ENCODE measurements around the gene NOL6.
A peak's percentile ranks its signal among the peaks of the same experiment; 100 is the strongest.

Gene NOL6

GRCh38 chr9:33450621-33451146 lies 23.0 kb downstream of the NOL6 start:
- no peak for DNase-seq (ENCODE audit: low spot score)

GRCh38 chr9:33449715-33450114 lies 24.0 kb downstream of the NOL6 start:
- no peak for DNase-seq (ENCODE audit: low spot score)

GRCh38 chr9:33447799-33448553 lies 25.7 kb downstream of the NOL6 start:
- DNase-seq (ENCODE audit: low spot score), result no peak

- DNase-seq (ENCODE audit: low spot score), result peak; percentile 84
Observed at GRCh38 chr9:33446946-33447798, 26.6 kb downstream of the NOL6 start, which contains the start of gene AQP3. Gene AQP3 (minus strand): TSS chr9:33447593. CDS start chr9:33447530, 63 bp downstream.

- no peak for DNase-seq (ENCODE audit: low spot score)
Observed at GRCh38 chr9:33446240-33446945, 27.3 kb downstream of the NOL6 start.

GRCh38 chr9:33445389-33446239 lies 28.1 kb downstream of the NOL6 start:
- DNase-seq (ENCODE audit: low spot score), result no peak

GRCh38 chr9:33443464-33444154 lies 30.1 kb downstream of the NOL6 start:
- DNase-seq (ENCODE audit: low spot score), result no peak

- no peak for DNase-seq (ENCODE audit: low spot score)
Observed at GRCh38 chr9:33443047-33443446, 30.7 kb downstream of the NOL6 start.

- DNase-seq (ENCODE audit: low spot score), result no peak
Observed at GRCh38 chr9:33442125-33442524, 31.6 kb downstream of the NOL6 start.

GRCh38 chr9:33440609-33441008 lies 33.1 kb downstream of the NOL6 start:
- DNase-seq (ENCODE audit: low spot score), result no peak

- no peak for DNase-seq (ENCODE audit: low spot score)
Observed at GRCh38 chr9:33440204-33440603, 33.5 kb downstream of the NOL6 start.

GRCh38 chr9:33439731-33440130 lies 34.0 kb downstream of the NOL6 start:
- DNase-seq (ENCODE audit: low spot score), result no peak

- DNase-seq (ENCODE audit: low spot score), result no peak
Observed at GRCh38 chr9:33438926-33439680, 34.6 kb downstream of the NOL6 start.

GRCh38 chr9:33437898-33438297 lies 35.8 kb downstream of the NOL6 start:
- DNase-seq (ENCODE audit: low spot score), result no peak

- DNase-seq (ENCODE audit: low spot score), result no peak
Observed at GRCh38 chr9:33437205-33437604, 36.5 kb downstream of the NOL6 start.

GRCh38 chr9:33436445-33436844 lies 37.3 kb downstream of the NOL6 start:
- no peak for DNase-seq (ENCODE audit: low spot score)

GRCh38 chr9:33435821-33436277 lies 37.9 kb downstream of the NOL6 start:
- DNase-seq (ENCODE audit: low spot score), result no peak

GRCh38 chr9:33434317-33435105 lies 39.2 kb downstream of the NOL6 start:
- no peak for DNase-seq (ENCODE audit: low spot score)

- DNase-seq (ENCODE audit: low spot score), result no peak
Observed at GRCh38 chr9:33433871-33434270, 39.9 kb downstream of the NOL6 start.

Data from ecto neural progenitor cell (in vitro differentiated cells).